H1 (cell line): Measurements from ENCODE around the gene PRPF40B. TPM values are rescaled to one million over a fixed set of nuclear protein-coding genes. Genes with fewer than 3 reads are reported as not detected.

Experiments used
- CTCF ChIA-PET: fragments of 300-600 bp; sonication (Branson Sonifier 250); formaldehyde crosslinking; loops from one replicate; lab custom pipeline; 2021; ENCODE audit not compliant: partially characterized antibody; lab: Charles Lee
- POLR2A ChIA-PET: fragments of 300-600 bp; sonication (Branson Sonifier 250); formaldehyde crosslinking; loops from one replicate; lab custom pipeline; 2021; ENCODE audit warnings: inconsistent platforms; ENCODE audit not compliant: partially characterized antibody; lab: Charles Lee
- DNase-seq, 2 experiments: peaks; one replicate each; pipeline versions ENCODE4 v3.0.0 to v3.0.0-alpha.2; 2010 to 2022; ENCODE audit warnings: low spot score in 2 of 2, low read depth in 1 of 2, mixed read lengths in 1 of 2
- FAIRE-seq: peaks from 2 replicates; lab custom pipeline; 2011; peaks lifted over from hg19 to GRCh38; lab: Jason Lieb, UNC
- H2AFZ ChIP-seq: 2 replicates; pipeline ENCODE4 v1.8.1; 2012; ENCODE audit warnings: low read length, inconsistent platforms
- H2AK5ac ChIP-seq: 2 replicates; pipeline ENCODE4 v1.6.1; 2013; ENCODE audit warnings: low read depth, low read length
- H2BK120ac ChIP-seq: replicated peaks from 2 replicates; pipeline ENCODE3; 2013; ENCODE audit warnings: low read depth, low read length, inconsistent platforms
- H2BK12ac ChIP-seq: 2 replicates; pipeline ENCODE4 v1.6.1; 2013; ENCODE audit warnings: low read depth, low read length
- H2BK15ac ChIP-seq: 2 replicates; pipeline ENCODE4 v1.6.1; 2013; ENCODE audit warnings: low read length
- H2BK20ac ChIP-seq: 2 replicates; pipeline ENCODE4 v1.6.1; 2013; ENCODE audit warnings: low read length
- H2BK5ac ChIP-seq: 2 replicates; pipeline ENCODE4 v1.6.1; 2013; ENCODE audit warnings: low read depth, low read length
- H3K14ac ChIP-seq: 2 replicates; pipeline ENCODE4 v1.6.1; 2013; ENCODE audit warnings: inconsistent platforms; ENCODE audit not compliant: insufficient read length
- H3K18ac ChIP-seq: 2 replicates; pipeline ENCODE4 v1.6.1; 2013; ENCODE audit warnings: low read length; ENCODE audit errors: extremely low read depth
- H3K23ac ChIP-seq: 2 replicates; pipeline ENCODE4 v1.6.1; 2013; ENCODE audit warnings: inconsistent platforms; ENCODE audit not compliant: insufficient read length
- H3K23me2 ChIP-seq: 2 replicates; pipeline ENCODE4 v1.6.1; 2013; ENCODE audit warnings: low read depth, low read length
- H3K27ac ChIP-seq: 2 replicates; pipeline ENCODE4 v1.6.1; 2011; ENCODE audit warnings: low read depth, low read length, inconsistent platforms
- H3K27me3 ChIP-seq, 4 experiments: replicated peaks in 1 of 4; 1 replicate in 1 of 4; 2 replicates in 3 of 4; pipeline versions ENCODE4 v1.6.1 to v1.8.1; 2011 to 2013; ENCODE audit warnings: low read length in 3 of 4, mild to moderate bottlenecking in 3 of 4, inconsistent platforms in 2 of 4, mixed read lengths in 2 of 4, moderate library complexity in 1 of 4; ENCODE audit not compliant: control insufficient read depth in 3 of 4, insufficient read depth in 3 of 4; ENCODE audit errors: extremely low read depth in 1 of 4
- H3K36me3 ChIP-seq, 4 experiments: 2 replicates each; pipeline versions ENCODE4 v1.6.1 to v1.8.1; 2011 to 2013; ENCODE audit warnings: mild to moderate bottlenecking in 4 of 4, low read length in 3 of 4, moderate library complexity in 2 of 4, control low read depth in 1 of 4, inconsistent platforms in 1 of 4; ENCODE audit not compliant: insufficient read depth in 4 of 4, control insufficient read depth in 2 of 4
- H3K4ac ChIP-seq: replicated peaks from 2 replicates; pipeline ENCODE3; 2013; ENCODE audit warnings: low read length, low read depth, mixed read lengths, inconsistent platforms; ENCODE audit not compliant: insufficient read length
- H3K4me1 ChIP-seq, 4 experiments: replicated peaks in 1 of 4; 1 replicate in 1 of 4; 2 replicates in 3 of 4; pipeline versions ENCODE4 v1.6.1 to v1.8.1; 2011 to 2013; ENCODE audit warnings: low read length in 3 of 4, inconsistent platforms in 2 of 4, mixed read lengths in 1 of 4; ENCODE audit not compliant: insufficient read depth in 4 of 4, control insufficient read depth in 3 of 4
- H3K4me2 ChIP-seq, 2 experiments: 2 replicates each; pipeline versions ENCODE4 v1.6.1 to v1.8.1; 2011 to 2013; ENCODE audit warnings: low read depth in 2 of 2, low read length in 2 of 2, control low read depth in 1 of 2, inconsistent platforms in 1 of 2, mild to moderate bottlenecking in 1 of 2; ENCODE audit not compliant: insufficient read depth in 1 of 2
- H3K4me3 ChIP-seq, 4 experiments: fragments of 200-600, 300-600 bp in 1 of 4; sonication (generic), shearing (Covaris generic), sonication (Bioruptor Twin) in 1 of 4; 2 replicates each; pipeline versions ENCODE4 v1.5.1 to v1.8.1; 2011 to 2016; ENCODE audit warnings: low read length in 4 of 4, low read depth in 3 of 4, control low read depth in 2 of 4, inconsistent platforms in 2 of 4, mild to moderate bottlenecking in 2 of 4, mixed read lengths in 1 of 4, moderate library complexity in 1 of 4; ENCODE audit not compliant: insufficient read depth in 2 of 4; ENCODE audit errors: extremely low read depth in 1 of 4
- H3K56ac ChIP-seq: replicated peaks from 2 replicates; pipeline ENCODE3; 2013; ENCODE audit warnings: low read depth, mild to moderate bottlenecking, mixed read lengths, low read length, inconsistent platforms; ENCODE audit not compliant: insufficient read length
- H3K79me1 ChIP-seq: 2 replicates; pipeline ENCODE4 v1.6.1; 2013; ENCODE audit warnings: low read depth, low read length, control low read depth
- H3K79me2 ChIP-seq, 2 experiments: 2 replicates each; pipeline versions ENCODE4 v1.6.1 to v1.8.1; 2012 to 2013; ENCODE audit warnings: low read length in 2 of 2, mild to moderate bottlenecking in 2 of 2, inconsistent platforms in 1 of 2; ENCODE audit not compliant: insufficient read depth in 2 of 2, control insufficient read depth in 1 of 2
- H3K9ac ChIP-seq, 4 experiments: replicated peaks in 1 of 4; 1 replicate in 1 of 4; 2 replicates in 3 of 4; pipeline versions ENCODE4 v1.6.1 to v1.8.1; 2011 to 2013; ENCODE audit warnings: low read depth in 3 of 4, low read length in 3 of 4, control low read depth in 2 of 4, mild to moderate bottlenecking in 2 of 4, moderate library complexity in 2 of 4, inconsistent platforms in 1 of 4; ENCODE audit errors: extremely low read depth in 1 of 4
- H3K9me3 ChIP-seq, 2 experiments: 2 replicates each; pipeline versions ENCODE4 v1.6.1 to v1.8.1; 2012 to 2013; ENCODE audit warnings: mild to moderate bottlenecking in 2 of 2, moderate library complexity in 2 of 2, control low read depth in 1 of 2, inconsistent platforms in 1 of 2, low read depth in 1 of 2, low read length in 1 of 2, mixed read lengths in 1 of 2; ENCODE audit not compliant: insufficient read depth in 2 of 2
- H4K20me1 ChIP-seq, 2 experiments: replicated peaks in 1 of 2; 2 replicates each; pipeline versions ENCODE3 to v1.8.1; 2011 to 2013; ENCODE audit warnings: inconsistent platforms in 2 of 2, low read length in 2 of 2, mild to moderate bottlenecking in 1 of 2; ENCODE audit not compliant: insufficient read depth in 2 of 2, control insufficient read depth in 1 of 2
- H4K5ac ChIP-seq: 2 replicates; pipeline ENCODE4 v1.6.1; 2013; ENCODE audit warnings: low read length, low read depth, mixed read lengths, inconsistent platforms; ENCODE audit not compliant: insufficient read length
- H4K8ac ChIP-seq: 2 replicates; pipeline ENCODE4 v1.8.0; 2013; ENCODE audit warnings: mild to moderate bottlenecking, moderate library complexity, low read length, inconsistent platforms; ENCODE audit not compliant: insufficient read depth; ENCODE audit errors: extremely low read depth
- H4K91ac ChIP-seq: replicated peaks from 2 replicates; pipeline ENCODE3; 2013; ENCODE audit warnings: low read length, mixed read lengths, inconsistent platforms; ENCODE audit not compliant: insufficient read length
- BACH1 ChIP-seq: IDR thresholded peaks from 2 replicates; pipeline ENCODE4 v1.6.1; 2012; ENCODE audit warnings: low read length, improper control_type of control experiment
- BCL11A ChIP-seq, 2 experiments: IDR thresholded peaks; one replicate each; pipeline ENCODE4 v1.6.1; 2011; ENCODE audit warnings: low read depth in 2 of 2, low read length in 2 of 2, mild to moderate bottlenecking in 2 of 2
- CBX5 ChIP-seq: fragments of 300-800, 300-1000 bp; sonication (generic); IDR thresholded peaks from 2 replicates; pipeline ENCODE4 v1.7.1; 2016; ENCODE audit warnings: antibody characterized with exemption, low read length, low read depth
- POLR2A ChIP-seq, 2 experiments: IDR thresholded peaks; 1 replicate in 1 of 2; 2 replicates in 1 of 2; pipeline ENCODE4 v1.6.1; 2011; ENCODE audit warnings: low read depth in 2 of 2, low read length in 2 of 2, mild to moderate bottlenecking in 2 of 2; ENCODE audit errors: control extremely low read depth in 1 of 2
- POU5F1 ChIP-seq: IDR thresholded peaks from 2 replicates; pipeline ENCODE4 v1.6.1; 2011; ENCODE audit warnings: low read depth, mild to moderate bottlenecking, low read length, moderate library complexity
- RNF2 ChIP-seq: fragments of 200-900, 300-1000 bp; sonication (generic); IDR thresholded peaks from 2 replicates; pipeline ENCODE4 v1.7.1; 2016; ENCODE audit warnings: borderline replicate concordance, low read depth, mild to moderate bottlenecking, antibody characterized with exemption, low read length; ENCODE audit not compliant: poor library complexity, severe bottlenecking; ENCODE audit errors: missing control alignments
- SIN3A ChIP-seq, 2 experiments: IDR thresholded peaks in 1 of 2; conservative IDR thresholded peaks in 1 of 2; 2 replicates each; pipeline ENCODE4 v1.6.1; 2011 to 2012; ENCODE audit warnings: low read length in 2 of 2, improper control_type of control experiment in 1 of 2, low read depth in 1 of 2, mild to moderate bottlenecking in 1 of 2
- WGBS, 2 experiments: shearing (Covaris generic) in 1 of 2; methylation state at CpG; one replicate each; pipeline versions ENCODE4 v1.1.6 to v1.1.7; 2013 to 2015; ENCODE audit warnings: low lambda C conversion rate in 2 of 2, mixed read lengths in 2 of 2, inconsistent platforms in 1 of 2, low coverage in 1 of 2, missing lambda C conversion rate in 1 of 2; ENCODE audit not compliant: insufficient replicate concordance in 2 of 2, insufficient coverage in 1 of 2, insufficient read length in 1 of 2; ENCODE audit errors: extremely low coverage in 1 of 2, missing lambda C conversion rate in 1 of 2; 5-methylcytosine and 5-hydroxymethylcytosine counted together
- polyA plus RNA-seq, 7 experiments: library from polyadenylated mRNA; depleted of rRNA in 3 of 7; stranded (reverse) in 5 of 7; unstranded in 2 of 7; fragments of >200 nt in 5 of 7; fragments of 200-250 nt in 2 of 7; gene quantifications; 1 replicate in 5 of 7; 2 replicates in 1 of 7; 4 replicates in 1 of 7; pipeline versions ENCODE4 v1.2.1 to v1.2.3, GENCODE V29; 2011 to 2013; ENCODE audit warnings: missing spikeins in 2 of 7, mixed read lengths in 2 of 7
- total RNA-seq: library from RNA; stranded (reverse); fragmentation: NEBNext Ultra II Directional; extraction: Animal tissue kit (Norgen Biotek cat#: 25700); gene quantifications from 2 replicates; pipeline ENCODE4 v1.2.1, GENCODE V29; 2021
- TF ChIP-seq, protein P1 (sequence below): IDR thresholded peaks from 2 replicates; pipeline ENCODE4 v1.6.1; 2012; ENCODE audit warnings: inconsistent platforms
- TF ChIP-seq, protein P2 (sequence below), 3 experiments: IDR thresholded peaks; 1 replicate in 2 of 3; 2 replicates in 1 of 3; pipeline versions ENCODE4 v1.5.1 to v1.6.1; 2011; ENCODE audit warnings: low read length in 3 of 3, mild to moderate bottlenecking in 3 of 3, inconsistent platforms in 2 of 3, low read depth in 1 of 3, moderate library complexity in 1 of 3; ENCODE audit not compliant: insufficient read depth in 1 of 3; ENCODE audit errors: control extremely low read depth in 1 of 3

PRPF40B gene
- total and polyA plus RNA-seq, 2 of the 8 experiments (the other 6 are each of a cell fraction or from before 2014, with no cell fraction given), result 14.4 to 24.4 TPM

DNA sequence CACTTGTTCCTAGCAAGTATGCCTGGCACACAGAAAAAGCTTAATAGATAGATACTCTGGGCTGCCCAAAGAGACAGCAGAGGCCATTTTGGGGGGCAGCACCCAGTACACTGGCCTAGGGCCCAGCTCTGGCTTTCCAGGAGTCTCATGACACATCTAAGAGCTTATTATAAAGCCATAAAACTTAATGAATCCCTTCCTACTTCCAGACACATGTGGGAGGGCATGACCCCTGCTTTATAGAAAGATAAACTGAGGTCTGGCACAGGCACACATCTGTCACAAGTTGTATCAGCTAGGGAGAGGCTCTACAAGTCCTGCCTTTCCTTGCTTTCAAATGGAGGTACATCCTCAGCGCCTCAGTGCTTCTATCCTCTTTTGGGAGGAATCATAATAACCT lies 56.7 kb downstream of the PRPF40B start:
- Histone ChIP-seq H3K14ac (no peak overlapping the region), H2BK12ac (no peak overlapping the region), H3K27ac (no peak overlapping the region), H3K4ac (no peak overlapping the region), H3K56ac (no peak overlapping the region), H3K79me1 (peaks cover 2% of the 10 kb centered on the region; the same call in 1 of the 2 replicates), H4K8ac (no peak overlapping the region), H3K18ac (no peak overlapping the region), H3K23ac (no peak overlapping the region), H3K27me3 (no peaks in the 10 kb centered on the region), H2BK5ac (no peak overlapping the region), H3K4me2 (no peak overlapping the region), H3K9ac (no peak overlapping the region), H2AFZ (no peak overlapping the region), H2BK15ac (no peak overlapping the region), H3K23me2 (no peaks in the 10 kb centered on the region), H4K20me1 (peaks cover 0 to 11% of the 10 kb centered on the region in 2 experiments), H3K4me3 (no peak overlapping the region), H2AK5ac (no peak overlapping the region), H3K9me3 (no peaks in the 10 kb centered on the region), H3K4me1 (peaks cover 0 to 5% (median 0%) of the 10 kb centered on the region in 4 experiments; a peak in 1 of 7 replicates), H2BK120ac (no peak overlapping the region), H4K91ac (no peak overlapping the region), H3K36me3 (no peaks in the 10 kb centered on the region), H4K5ac (no peak overlapping the region), H2BK20ac (no peak overlapping the region), H3K79me2 (peaks cover 0 to 40% of the 10 kb centered on the region in 2 experiments; a peak in 2 of 4 replicates)
- WGBS, 2 experiments, result 90% methylated on average over 1 of the region's 1 CpG; no CpG with 5 or more reads in 1 of the 2 experiments
- no peak for DNase-seq
- CTCF ChIA-PET, result interaction anchor here (0.7 to 4.8 kb wide), 12 partner anchors 9 to 649 kb away, joined by 3 to 35 read pairs (median 4); no protein-coding TSS in a partner anchor
- no peak for FAIRE-seq
- POLR2A ChIA-PET, result interaction anchor here (0.7 to 2.2 kb wide), 6 partner anchors 9 to 27 kb away, joined by 3 to 9 read pairs (median 3); partner anchors contain the start of gene FMNL3
- TF ChIP-seq POU5F1, result no peak
- no peak for TF ChIP-seq RNF2
- no peak for TF ChIP-seq POLR2A (IDR thresholded peaks at IDR 0.05; ENCODE audit: control extremely low read depth in 1 of 2, low read depth in 2 of 2, low read length in 2 of 2)
- TF ChIP-seq, protein P1, sequence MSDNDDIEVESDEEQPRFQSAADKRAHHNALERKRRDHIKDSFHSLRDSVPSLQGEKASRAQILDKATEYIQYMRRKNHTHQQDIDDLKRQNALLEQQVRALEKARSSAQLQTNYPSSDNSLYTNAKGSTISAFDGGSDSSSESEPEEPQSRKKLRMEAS, result no peak
- no peak for TF ChIP-seq BCL11A (IDR thresholded peaks at IDR 0.05; ENCODE audit: low read depth in 2 of 2, low read length in 2 of 2)
- TF ChIP-seq, protein P2, sequence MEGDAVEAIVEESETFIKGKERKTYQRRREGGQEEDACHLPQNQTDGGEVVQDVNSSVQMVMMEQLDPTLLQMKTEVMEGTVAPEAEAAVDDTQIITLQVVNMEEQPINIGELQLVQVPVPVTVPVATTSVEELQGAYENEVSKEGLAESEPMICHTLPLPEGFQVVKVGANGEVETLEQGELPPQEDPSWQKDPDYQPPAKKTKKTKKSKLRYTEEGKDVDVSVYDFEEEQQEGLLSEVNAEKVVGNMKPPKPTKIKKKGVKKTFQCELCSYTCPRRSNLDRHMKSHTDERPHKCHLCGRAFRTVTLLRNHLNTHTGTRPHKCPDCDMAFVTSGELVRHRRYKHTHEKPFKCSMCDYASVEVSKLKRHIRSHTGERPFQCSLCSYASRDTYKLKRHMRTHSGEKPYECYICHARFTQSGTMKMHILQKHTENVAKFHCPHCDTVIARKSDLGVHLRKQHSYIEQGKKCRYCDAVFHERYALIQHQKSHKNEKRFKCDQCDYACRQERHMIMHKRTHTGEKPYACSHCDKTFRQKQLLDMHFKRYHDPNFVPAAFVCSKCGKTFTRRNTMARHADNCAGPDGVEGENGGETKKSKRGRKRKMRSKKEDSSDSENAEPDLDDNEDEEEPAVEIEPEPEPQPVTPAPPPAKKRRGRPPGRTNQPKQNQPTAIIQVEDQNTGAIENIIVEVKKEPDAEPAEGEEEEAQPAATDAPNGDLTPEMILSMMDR (IDR thresholded peaks at IDR 0.05; ENCODE audit: control extremely low read depth in 1 of 3, insufficient read depth in 1 of 3, low read depth in 1 of 3, low read length in 3 of 3), result no peak
- TF ChIP-seq CBX5, result no peak
- no peak for TF ChIP-seq BACH1
- TF ChIP-seq SIN3A (conservative IDR thresholded peaks at IDR 0.05 in 1 of 2, IDR thresholded peaks at IDR 0.05 in 1 of 2; ENCODE audit: low read depth in 1 of 2, low read length in 2 of 2), result no peak
